ENCODE data around the gene CDH4. TPM values are rescaled to one million over a fixed set of nuclear protein-coding genes. Genes with fewer than 3 reads are reported as not detected.

CDH4 gene
- total and polyA plus RNA-seq, 2 of the 8 experiments (the other 6 are each of a cell fraction or from before 2014, with no cell fraction given): 4.3 to 7.9 TPM

DNA sequence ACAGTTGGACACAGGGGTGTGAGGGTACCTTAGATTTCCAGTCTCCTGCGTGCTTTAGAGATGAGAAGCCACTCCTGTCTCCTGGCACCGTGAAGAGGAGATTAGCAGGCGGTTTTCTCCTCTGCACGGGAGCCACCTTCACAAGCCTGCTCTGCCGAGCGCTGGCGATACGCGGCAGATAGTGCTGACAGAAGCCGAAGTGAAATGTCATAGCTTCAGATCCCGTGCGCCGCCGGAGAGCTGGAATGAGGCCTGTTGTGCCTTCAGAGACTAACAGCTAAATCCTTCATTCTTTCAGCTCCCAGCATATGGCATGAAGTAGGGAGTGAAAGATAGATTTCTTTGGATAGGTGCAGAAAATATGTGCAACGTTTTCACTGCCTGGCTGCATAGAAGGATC lies 442.6 kb downstream of the CDH4 start (continued):
- TF ChIP-seq, protein P1, sequence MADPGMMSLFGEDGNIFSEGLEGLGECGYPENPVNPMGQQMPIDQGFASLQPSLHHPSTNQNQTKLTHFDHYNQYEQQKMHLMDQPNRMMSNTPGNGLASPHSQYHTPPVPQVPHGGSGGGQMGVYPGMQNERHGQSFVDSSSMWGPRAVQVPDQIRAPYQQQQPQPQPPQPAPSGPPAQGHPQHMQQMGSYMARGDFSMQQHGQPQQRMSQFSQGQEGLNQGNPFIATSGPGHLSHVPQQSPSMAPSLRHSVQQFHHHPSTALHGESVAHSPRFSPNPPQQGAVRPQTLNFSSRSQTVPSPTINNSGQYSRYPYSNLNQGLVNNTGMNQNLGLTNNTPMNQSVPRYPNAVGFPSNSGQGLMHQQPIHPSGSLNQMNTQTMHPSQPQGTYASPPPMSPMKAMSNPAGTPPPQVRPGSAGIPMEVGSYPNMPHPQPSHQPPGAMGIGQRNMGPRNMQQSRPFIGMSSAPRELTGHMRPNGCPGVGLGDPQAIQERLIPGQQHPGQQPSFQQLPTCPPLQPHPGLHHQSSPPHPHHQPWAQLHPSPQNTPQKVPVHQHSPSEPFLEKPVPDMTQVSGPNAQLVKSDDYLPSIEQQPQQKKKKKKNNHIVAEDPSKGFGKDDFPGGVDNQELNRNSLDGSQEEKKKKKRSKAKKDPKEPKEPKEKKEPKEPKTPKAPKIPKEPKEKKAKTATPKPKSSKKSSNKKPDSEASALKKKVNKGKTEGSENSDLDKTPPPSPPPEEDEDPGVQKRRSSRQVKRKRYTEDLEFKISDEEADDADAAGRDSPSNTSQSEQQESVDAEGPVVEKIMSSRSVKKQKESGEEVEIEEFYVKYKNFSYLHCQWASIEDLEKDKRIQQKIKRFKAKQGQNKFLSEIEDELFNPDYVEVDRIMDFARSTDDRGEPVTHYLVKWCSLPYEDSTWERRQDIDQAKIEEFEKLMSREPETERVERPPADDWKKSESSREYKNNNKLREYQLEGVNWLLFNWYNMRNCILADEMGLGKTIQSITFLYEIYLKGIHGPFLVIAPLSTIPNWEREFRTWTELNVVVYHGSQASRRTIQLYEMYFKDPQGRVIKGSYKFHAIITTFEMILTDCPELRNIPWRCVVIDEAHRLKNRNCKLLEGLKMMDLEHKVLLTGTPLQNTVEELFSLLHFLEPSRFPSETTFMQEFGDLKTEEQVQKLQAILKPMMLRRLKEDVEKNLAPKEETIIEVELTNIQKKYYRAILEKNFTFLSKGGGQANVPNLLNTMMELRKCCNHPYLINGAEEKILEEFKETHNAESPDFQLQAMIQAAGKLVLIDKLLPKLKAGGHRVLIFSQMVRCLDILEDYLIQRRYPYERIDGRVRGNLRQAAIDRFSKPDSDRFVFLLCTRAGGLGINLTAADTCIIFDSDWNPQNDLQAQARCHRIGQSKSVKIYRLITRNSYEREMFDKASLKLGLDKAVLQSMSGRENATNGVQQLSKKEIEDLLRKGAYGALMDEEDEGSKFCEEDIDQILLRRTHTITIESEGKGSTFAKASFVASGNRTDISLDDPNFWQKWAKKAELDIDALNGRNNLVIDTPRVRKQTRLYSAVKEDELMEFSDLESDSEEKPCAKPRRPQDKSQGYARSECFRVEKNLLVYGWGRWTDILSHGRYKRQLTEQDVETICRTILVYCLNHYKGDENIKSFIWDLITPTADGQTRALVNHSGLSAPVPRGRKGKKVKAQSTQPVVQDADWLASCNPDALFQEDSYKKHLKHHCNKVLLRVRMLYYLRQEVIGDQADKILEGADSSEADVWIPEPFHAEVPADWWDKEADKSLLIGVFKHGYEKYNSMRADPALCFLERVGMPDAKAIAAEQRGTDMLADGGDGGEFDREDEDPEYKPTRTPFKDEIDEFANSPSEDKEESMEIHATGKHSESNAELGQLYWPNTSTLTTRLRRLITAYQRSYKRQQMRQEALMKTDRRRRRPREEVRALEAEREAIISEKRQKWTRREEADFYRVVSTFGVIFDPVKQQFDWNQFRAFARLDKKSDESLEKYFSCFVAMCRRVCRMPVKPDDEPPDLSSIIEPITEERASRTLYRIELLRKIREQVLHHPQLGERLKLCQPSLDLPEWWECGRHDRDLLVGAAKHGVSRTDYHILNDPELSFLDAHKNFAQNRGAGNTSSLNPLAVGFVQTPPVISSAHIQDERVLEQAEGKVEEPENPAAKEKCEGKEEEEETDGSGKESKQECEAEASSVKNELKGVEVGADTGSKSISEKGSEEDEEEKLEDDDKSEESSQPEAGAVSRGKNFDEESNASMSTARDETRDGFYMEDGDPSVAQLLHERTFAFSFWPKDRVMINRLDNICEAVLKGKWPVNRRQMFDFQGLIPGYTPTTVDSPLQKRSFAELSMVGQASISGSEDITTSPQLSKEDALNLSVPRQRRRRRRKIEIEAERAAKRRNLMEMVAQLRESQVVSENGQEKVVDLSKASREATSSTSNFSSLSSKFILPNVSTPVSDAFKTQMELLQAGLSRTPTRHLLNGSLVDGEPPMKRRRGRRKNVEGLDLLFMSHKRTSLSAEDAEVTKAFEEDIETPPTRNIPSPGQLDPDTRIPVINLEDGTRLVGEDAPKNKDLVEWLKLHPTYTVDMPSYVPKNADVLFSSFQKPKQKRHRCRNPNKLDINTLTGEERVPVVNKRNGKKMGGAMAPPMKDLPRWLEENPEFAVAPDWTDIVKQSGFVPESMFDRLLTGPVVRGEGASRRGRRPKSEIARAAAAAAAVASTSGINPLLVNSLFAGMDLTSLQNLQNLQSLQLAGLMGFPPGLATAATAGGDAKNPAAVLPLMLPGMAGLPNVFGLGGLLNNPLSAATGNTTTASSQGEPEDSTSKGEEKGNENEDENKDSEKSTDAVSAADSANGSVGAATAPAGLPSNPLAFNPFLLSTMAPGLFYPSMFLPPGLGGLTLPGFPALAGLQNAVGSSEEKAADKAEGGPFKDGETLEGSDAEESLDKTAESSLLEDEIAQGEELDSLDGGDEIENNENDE (IDR thresholded peaks at IDR 0.05; ENCODE audit: insufficient replicate concordance, low read length): no peak
- TF ChIP-seq, protein P2, sequence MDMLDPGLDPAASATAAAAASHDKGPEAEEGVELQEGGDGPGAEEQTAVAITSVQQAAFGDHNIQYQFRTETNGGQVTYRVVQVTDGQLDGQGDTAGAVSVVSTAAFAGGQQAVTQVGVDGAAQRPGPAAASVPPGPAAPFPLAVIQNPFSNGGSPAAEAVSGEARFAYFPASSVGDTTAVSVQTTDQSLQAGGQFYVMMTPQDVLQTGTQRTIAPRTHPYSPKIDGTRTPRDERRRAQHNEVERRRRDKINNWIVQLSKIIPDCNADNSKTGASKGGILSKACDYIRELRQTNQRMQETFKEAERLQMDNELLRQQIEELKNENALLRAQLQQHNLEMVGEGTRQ (IDR thresholded peaks at IDR 0.05; ENCODE audit: low read length): no peak
- TF ChIP-seq CHD2 (IDR thresholded peaks at IDR 0.05; ENCODE audit: low read length) (no peak), KDM5A (IDR thresholded peaks at IDR 0.05; ENCODE audit: low read length) (no peak)

Measured in H1 (cell line).